ENCODE data around the gene CD151. TPM values are rescaled to one million over a fixed set of nuclear protein-coding genes. Genes with fewer than 3 reads are reported as not detected.

The CD151 gene
- total RNA-seq, 5 donors from 2014 or later (not counting 1 experiment from before 2014, with no cell fraction given), result 14.9 to 28.2 (median 25.6) TPM

DNA sequence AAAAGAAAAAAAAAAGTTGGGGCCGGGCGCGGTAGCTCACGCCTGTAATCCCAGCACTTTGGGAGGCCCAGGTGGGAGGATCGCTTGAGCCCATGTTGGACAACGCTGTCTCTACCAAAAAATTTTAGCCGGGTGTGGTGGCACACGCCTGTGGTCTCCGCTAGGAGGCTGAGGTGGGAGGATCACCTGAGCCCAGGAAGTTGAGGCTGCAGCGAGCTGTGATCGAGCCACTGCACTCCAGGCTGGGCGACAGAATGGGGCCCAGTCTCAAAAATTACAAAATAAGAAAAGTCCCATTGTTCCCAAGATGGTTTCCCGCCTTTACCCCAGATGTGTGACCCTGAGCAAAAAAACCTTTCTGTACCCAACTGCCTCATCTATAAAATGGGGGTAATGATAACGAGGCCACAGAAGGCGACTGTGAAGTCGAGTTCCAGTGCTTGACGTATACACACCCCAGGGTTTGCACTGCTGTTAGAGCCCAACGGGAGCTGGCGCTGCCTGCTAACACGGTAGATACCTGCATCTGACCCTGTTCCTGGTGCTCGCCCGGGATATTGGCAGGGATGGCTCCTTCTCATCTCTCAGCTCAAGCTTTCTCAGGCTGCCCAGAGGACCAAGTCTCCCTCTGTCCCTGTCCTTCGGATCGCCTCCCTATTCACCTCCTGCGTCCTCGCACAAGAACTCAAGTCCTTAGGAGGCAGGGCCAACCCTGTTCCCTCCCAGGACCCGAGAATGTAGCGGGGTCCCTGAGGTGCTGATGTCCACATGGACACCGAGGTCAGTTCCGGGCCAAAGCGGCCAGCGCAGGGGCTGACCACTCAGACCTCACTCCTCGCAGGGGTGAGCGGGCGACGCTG lies 24.1 kb upstream of the CD151 start:
- Mint-ChIP-seq H3K27ac (peak overlapping the region; percentile 94 to 99), H3K4me3 (peak overlapping the region; percentile 89 to 91 (median 89)), H3K9me3 (no peaks in the 10 kb centered on the region), H3K27me3 (no peaks in the 10 kb centered on the region), H3K4me1 (peaks cover 40 to 46% (median 42%) of the 10 kb centered on the region in 3 donors), H3K36me3 (peaks cover 17% of the 10 kb centered on the region)
- 17% methylated on average over 27 of the region's 36 CpGs for WGBS (ENCODE audit: insufficient coverage)
- peak in 4 of 35 experiments; percentile 22 to 57 (median 34) for DNase-seq
- peaks cover 23 to 54% of the 10 kb centered on the region in 2 experiments for H3K4me1 ChIP-seq (ENCODE audit: control insufficient read depth in 1 of 2, extremely low read depth in 1 of 2, insufficient read depth in 2 of 2, low read length in 2 of 2)
- H3K36me3 ChIP-seq (ENCODE audit: control insufficient read depth in 2 of 2, extremely low read depth in 1 of 2, insufficient read depth in 1 of 2, low read length in 1 of 2), result peaks cover 19 to 26% of the 10 kb centered on the region in 2 donors
- peak overlapping the region; percentile 85 to 97 for H3K4me3 ChIP-seq (ENCODE audit: control insufficient read depth in 1 of 2, extremely low read depth in 1 of 2, low read length in 1 of 2)
- H3K27me3 ChIP-seq (replicated peaks in 1 of 2; ENCODE audit: control insufficient read depth in 2 of 2, extremely low read depth in 1 of 2, insufficient read depth in 2 of 2, low read length in 1 of 2), result no peaks in the 10 kb centered on the region
- ATAC-seq (replicated peaks in 1 of 4), result peak in 2 of 4 experiments; percentile 0 to 1
- CTCF ChIA-PET, result interaction anchor here (0.5 to 1.8 kb wide), 2 partner anchors 11 to 29 kb away, joined by 4 to 6 read pairs; no protein-coding TSS in a partner anchor
- H3K27ac ChIP-seq (ENCODE audit: low read length), result peak overlapping the region; percentile 97
- no peaks in the 10 kb centered on the region for H3K9me3 ChIP-seq
- POLR2A ChIA-PET, result interaction anchor here in 1 of 2 donors (0.8 kb wide), 1 partner anchor 10 kb away, joined by 3 read pairs; the partner anchor contains the start of gene PNPLA2

DNA sequence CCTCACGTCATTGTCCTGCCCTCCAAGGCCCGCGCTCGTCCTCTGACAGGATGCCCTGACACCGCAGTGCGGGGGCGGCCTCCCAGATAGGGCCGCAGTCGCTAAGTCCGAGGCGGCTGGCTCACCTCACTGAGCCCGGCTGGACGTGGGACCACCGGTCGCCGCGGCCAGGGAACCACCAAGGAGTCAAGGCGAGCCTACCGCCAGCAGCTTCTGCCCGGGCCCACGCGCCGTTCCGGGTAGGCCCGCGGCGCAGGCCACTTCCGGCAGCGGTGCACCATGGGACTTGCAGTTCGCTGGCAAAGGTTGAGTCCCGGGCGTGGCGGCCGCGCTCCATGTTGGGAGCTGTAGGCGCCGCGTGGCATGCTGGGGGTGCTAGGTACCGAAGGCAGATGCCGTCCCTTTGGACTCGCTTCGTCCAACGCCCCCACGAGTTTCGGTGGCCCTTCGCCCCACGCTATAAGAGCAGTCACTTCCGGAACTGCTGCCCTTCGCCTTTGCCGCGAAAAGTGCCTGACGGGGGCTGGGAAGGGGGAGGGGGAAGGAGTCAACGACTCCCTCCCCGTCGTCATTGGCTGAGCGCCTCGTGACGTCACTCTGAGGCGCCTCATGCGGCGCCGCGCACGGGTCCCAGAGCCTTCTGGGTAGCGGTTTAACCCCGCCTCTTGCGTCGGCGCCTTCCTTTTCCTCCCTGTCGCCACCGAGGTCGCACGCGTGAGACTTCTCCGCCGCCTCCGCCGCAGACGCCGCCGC lies 23.3 kb upstream of the CD151 start, which contains the start of gene RPLP2:
TSS of gene RPLP2 (plus strand) at position 681 of the 753 bp plus-strand sequence. CDS start 268 bp downstream, outside the sequence.
- CTCF ChIA-PET, result interaction anchor here (0.5 to 1.8 kb wide), 2 partner anchors 10 to 28 kb away, joined by 4 to 6 read pairs; no protein-coding TSS in a partner anchor

GRCh38 chr11:810040-810567 lies 22.6 kb upstream of the CD151 start:
- CTCF ChIA-PET, result interaction anchor here (0.6 to 1.8 kb wide), 2 partner anchors 10 to 232 kb away, joined by 3 to 6 read pairs; no protein-coding TSS in a partner anchor
- H3K9me3 ChIP-seq, result no peaks in the 10 kb centered on the region
- Mint-ChIP-seq H3K9me3 (no peaks in the 10 kb centered on the region), H3K27ac (peak overlapping the region; percentile 94 to 99), H3K4me3 (peak overlapping the region; percentile 89 to 91 (median 89)), H3K36me3 (peaks cover 20% of the 10 kb centered on the region), H3K27me3 (no peaks in the 10 kb centered on the region), H3K4me1 (peaks cover 34 to 40% (median 38%) of the 10 kb centered on the region in 3 donors)
- WGBS (ENCODE audit: insufficient coverage), result under 1% methylated on average over 53 of the region's 55 CpGs
- peaks cover 13 to 41% of the 10 kb centered on the region in 2 experiments for H3K4me1 ChIP-seq (ENCODE audit: control insufficient read depth in 1 of 2, extremely low read depth in 1 of 2, insufficient read depth in 2 of 2, low read length in 2 of 2)
- peak overlapping the region; percentile 61 for H3K27ac ChIP-seq (ENCODE audit: low read length)
- peak overlapping the region; percentile 70 to 97 for H3K4me3 ChIP-seq (ENCODE audit: control insufficient read depth in 1 of 2, extremely low read depth in 1 of 2, low read length in 1 of 2)
- DNase-seq, result no peak
- H3K36me3 ChIP-seq (ENCODE audit: control insufficient read depth in 2 of 2, extremely low read depth in 1 of 2, insufficient read depth in 1 of 2, low read length in 1 of 2), result peaks cover 21 to 27% of the 10 kb centered on the region in 2 donors
- POLR2A ChIA-PET, result interaction anchor here (0.6 to 0.8 kb wide), 6 partner anchors 10 to 582 kb away, joined by 3 to 11 read pairs (median 3); partner anchors contain the start of gene CEND1 (in 1 of the 2)
- peak; percentile 10 to 17 (median 16) for ATAC-seq (replicated peaks in 1 of 4)
- H3K27me3 ChIP-seq (replicated peaks in 1 of 2; ENCODE audit: control insufficient read depth in 2 of 2, extremely low read depth in 1 of 2, insufficient read depth in 2 of 2, low read length in 1 of 2), result no peaks in the 10 kb centered on the region

More for the DNA sequence above, 23.3 kb upstream of the CD151 start, which contains the start of gene RPLP2:
- Mint-ChIP-seq H3K9me3 (no peaks in the 10 kb centered on the region), H3K4me3 (peak within 1 kb of the TSS; percentile 89 to 91 (median 89)), H3K27ac (peak within 1 kb of the TSS; percentile 94 to 99), H3K4me1 (peaks cover 36 to 40% (median 39%) of the 10 kb centered on the region in 3 donors), H3K36me3 (peaks cover 20% of the 10 kb centered on the region), H3K27me3 (no peaks in the 10 kb centered on the region)
- Histone ChIP-seq H3K27ac (ENCODE audit: low read length) (peak within 1 kb of the TSS; percentile 97), H3K27me3 (replicated peaks in 1 of 2; ENCODE audit: control insufficient read depth in 2 of 2, extremely low read depth in 1 of 2, insufficient read depth in 2 of 2, low read length in 1 of 2) (no peaks in the 10 kb centered on the region), H3K9me3 (no peaks in the 10 kb centered on the region), H3K4me3 (ENCODE audit: control insufficient read depth in 1 of 2, extremely low read depth in 1 of 2, low read length in 1 of 2) (peak within 1 kb of the TSS; percentile 85 to 97), H3K36me3 (ENCODE audit: control insufficient read depth in 2 of 2, extremely low read depth in 1 of 2, insufficient read depth in 1 of 2, low read length in 1 of 2) (peaks cover 21 to 27% of the 10 kb centered on the region in 2 donors), H3K4me1 (ENCODE audit: control insufficient read depth in 1 of 2, extremely low read depth in 1 of 2, insufficient read depth in 2 of 2, low read length in 2 of 2) (peaks cover 15 to 46% of the 10 kb centered on the region in 2 experiments)
- POLR2A ChIA-PET, result interaction anchor here (0.6 to 0.7 kb wide), 4 partner anchors 10 to 561 kb away, joined by 3 to 8 read pairs (median 3); partner anchors contain the start of gene CEND1 (in 1 of the 2)
- DNase-seq, result peak; percentile 93 to 99 (median 97)
- ATAC-seq (replicated peaks in 1 of 4), result peak; percentile 84 to 87 (median 85)
- WGBS (ENCODE audit: insufficient coverage), result under 1% methylated on average over 75 of the region's 81 CpGs

DNA sequence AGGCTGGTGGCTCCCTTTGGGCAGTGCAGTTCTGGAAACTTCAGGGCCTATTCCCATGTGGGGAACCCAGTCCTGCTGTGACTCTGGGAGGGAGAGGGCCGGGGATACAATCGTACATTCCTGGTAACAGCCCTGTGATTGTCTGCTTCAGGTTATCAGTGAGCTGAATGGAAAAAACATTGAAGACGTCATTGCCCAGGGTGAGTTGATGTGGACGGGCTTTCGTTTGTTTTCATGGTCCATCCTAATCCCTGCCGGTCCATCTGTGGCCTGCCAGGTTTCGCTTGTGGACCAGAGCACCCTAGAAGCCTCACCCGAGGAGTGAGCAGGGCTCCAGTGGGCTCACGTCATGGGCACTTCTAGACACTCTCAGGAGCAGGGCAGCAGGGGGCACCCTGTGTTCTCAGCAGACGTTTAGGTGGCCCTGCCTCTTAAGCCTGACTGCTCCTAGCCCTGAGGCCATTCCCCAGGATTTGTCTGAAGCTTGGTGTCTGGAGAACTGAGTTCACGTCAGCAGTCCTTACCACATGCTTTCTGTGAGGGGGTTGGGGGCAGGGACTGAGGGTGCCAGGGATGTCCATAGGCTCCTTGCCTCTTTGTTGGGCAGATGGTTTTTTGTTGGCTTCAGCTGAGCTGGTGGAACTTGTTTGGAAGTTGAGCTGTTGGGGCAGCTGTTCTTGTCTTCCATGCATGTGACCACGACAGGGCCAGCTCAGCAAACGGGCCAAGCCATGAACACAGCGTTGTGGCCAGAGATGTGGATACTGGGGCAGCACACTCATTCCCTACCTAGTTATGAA lies 21.1 kb upstream of the CD151 start:
- H3K9me3 ChIP-seq, result no peaks in the 10 kb centered on the region
- H3K27me3 ChIP-seq (replicated peaks in 1 of 2; ENCODE audit: control insufficient read depth in 2 of 2, extremely low read depth in 1 of 2, insufficient read depth in 2 of 2, low read length in 1 of 2), result no peaks in the 10 kb centered on the region
- H3K4me3 Mint-ChIP-seq, result peak overlapping the region; percentile 89 to 91 (median 89)
- H3K27ac Mint-ChIP-seq, result peak overlapping the region; percentile 73 to 84
- peak overlapping the region in 1 of 2 donors; percentile 41 for H3K4me3 ChIP-seq (ENCODE audit: control insufficient read depth in 1 of 2, extremely low read depth in 1 of 2, low read length in 1 of 2)
- POLR2A ChIA-PET, result no interaction called here
- H3K27me3 Mint-ChIP-seq, result no peaks in the 10 kb centered on the region
- 59% methylated on average over 10 of the region's 14 CpGs for WGBS (ENCODE audit: insufficient coverage)
- no peak for DNase-seq
- ATAC-seq (replicated peaks in 1 of 4), result no peak
- H3K9me3 Mint-ChIP-seq, result no peaks in the 10 kb centered on the region
- H3K4me1 Mint-ChIP-seq, result peaks cover 33 to 40% (median 38%) of the 10 kb centered on the region in 3 donors
- H3K27ac ChIP-seq (ENCODE audit: low read length), result peak overlapping the region; percentile 61
- H3K4me1 ChIP-seq (ENCODE audit: control insufficient read depth in 1 of 2, extremely low read depth in 1 of 2, insufficient read depth in 2 of 2, low read length in 2 of 2), result peaks cover 13 to 35% of the 10 kb centered on the region in 2 experiments
- H3K36me3 Mint-ChIP-seq, result peaks cover 20% of the 10 kb centered on the region
- H3K36me3 ChIP-seq (ENCODE audit: control insufficient read depth in 2 of 2, extremely low read depth in 1 of 2, insufficient read depth in 1 of 2, low read length in 1 of 2), result peaks cover 21 to 27% of the 10 kb centered on the region in 2 donors
- CTCF ChIA-PET, result no interaction called here

- no peak overlapping the region for H3K27ac ChIP-seq (ENCODE audit: low read length)
- H3K27me3 ChIP-seq (replicated peaks in 1 of 2; ENCODE audit: control insufficient read depth in 2 of 2, extremely low read depth in 1 of 2, insufficient read depth in 2 of 2, low read length in 1 of 2), result no peaks in the 10 kb centered on the region
- Mint-ChIP-seq H3K27ac (peak overlapping the region in 1 of 2 donors; percentile 16), H3K4me1 (peaks cover 33 to 40% (median 38%) of the 10 kb centered on the region in 3 donors), H3K36me3 (peaks cover 20% of the 10 kb centered on the region), H3K27me3 (no peaks in the 10 kb centered on the region), H3K4me3 (peak overlapping the region in 2 of 3 donors; percentile 21 to 31), H3K9me3 (no peaks in the 10 kb centered on the region)
- ChIA-PET POLR2A (no interaction called here), CTCF (no interaction called here)
- ATAC-seq (replicated peaks in 1 of 4) (no peak), DNase-seq (no peak)
- peaks cover 13 to 35% of the 10 kb centered on the region in 2 experiments for H3K4me1 ChIP-seq (ENCODE audit: control insufficient read depth in 1 of 2, extremely low read depth in 1 of 2, insufficient read depth in 2 of 2, low read length in 2 of 2)
- WGBS (ENCODE audit: insufficient coverage), result 95% methylated on average over 2 of the region's 3 CpGs
- H3K9me3 ChIP-seq, result no peaks in the 10 kb centered on the region
- H3K4me3 ChIP-seq (ENCODE audit: control insufficient read depth in 1 of 2, extremely low read depth in 1 of 2, low read length in 1 of 2), result no peak overlapping the region
- peaks cover 21 to 27% of the 10 kb centered on the region in 2 donors for H3K36me3 ChIP-seq (ENCODE audit: control insufficient read depth in 2 of 2, extremely low read depth in 1 of 2, insufficient read depth in 1 of 2, low read length in 1 of 2)
These were observed 20.4 kb upstream of the CD151 start for GRCh38 chr11:812390-812789.
